NB4 (cell line): ENCODE measurements around the gene HECTD4.

ENCODE experiments used
- POLR2A ChIP-seq: IDR thresholded peaks from 2 replicates; pipeline ENCODE4 v1.6.1; 2011; ENCODE audit warnings: mild to moderate bottlenecking; ENCODE audit not compliant: insufficient read length; ENCODE audit errors: extremely low read depth
- TF ChIP-seq, protein P1 (sequence below): IDR thresholded peaks from one replicate; pipeline ENCODE4 v1.5.1; 2012; ENCODE audit warnings: low read depth, low read length

DNA sequence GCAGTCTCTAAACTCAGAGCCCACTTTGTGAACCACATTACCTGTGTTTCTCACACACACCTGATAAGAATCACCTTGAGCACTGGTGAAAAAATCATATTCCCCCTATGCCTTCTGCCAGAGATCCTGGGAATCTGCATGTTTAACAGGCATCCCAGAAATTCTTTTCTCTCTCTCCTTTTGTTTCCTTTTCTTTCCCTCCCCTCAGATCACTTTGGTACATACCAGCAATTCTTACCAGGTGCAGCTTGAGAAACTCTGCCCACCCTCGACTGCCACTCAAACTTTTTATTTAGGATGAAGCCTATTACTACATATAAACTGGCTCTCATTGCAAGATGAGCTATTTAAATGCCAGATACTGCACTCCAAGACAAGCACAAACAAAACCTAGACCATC is 36.0 kb downstream of the HECTD4 start:
- TF ChIP-seq, protein P1, sequence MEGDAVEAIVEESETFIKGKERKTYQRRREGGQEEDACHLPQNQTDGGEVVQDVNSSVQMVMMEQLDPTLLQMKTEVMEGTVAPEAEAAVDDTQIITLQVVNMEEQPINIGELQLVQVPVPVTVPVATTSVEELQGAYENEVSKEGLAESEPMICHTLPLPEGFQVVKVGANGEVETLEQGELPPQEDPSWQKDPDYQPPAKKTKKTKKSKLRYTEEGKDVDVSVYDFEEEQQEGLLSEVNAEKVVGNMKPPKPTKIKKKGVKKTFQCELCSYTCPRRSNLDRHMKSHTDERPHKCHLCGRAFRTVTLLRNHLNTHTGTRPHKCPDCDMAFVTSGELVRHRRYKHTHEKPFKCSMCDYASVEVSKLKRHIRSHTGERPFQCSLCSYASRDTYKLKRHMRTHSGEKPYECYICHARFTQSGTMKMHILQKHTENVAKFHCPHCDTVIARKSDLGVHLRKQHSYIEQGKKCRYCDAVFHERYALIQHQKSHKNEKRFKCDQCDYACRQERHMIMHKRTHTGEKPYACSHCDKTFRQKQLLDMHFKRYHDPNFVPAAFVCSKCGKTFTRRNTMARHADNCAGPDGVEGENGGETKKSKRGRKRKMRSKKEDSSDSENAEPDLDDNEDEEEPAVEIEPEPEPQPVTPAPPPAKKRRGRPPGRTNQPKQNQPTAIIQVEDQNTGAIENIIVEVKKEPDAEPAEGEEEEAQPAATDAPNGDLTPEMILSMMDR = no peak
- TF ChIP-seq POLR2A = no peak
